Duodenal mucosa (tissue), 2 donors: Measurements from ENCODE around the gene STK10.

Experiments used
- H3K27ac ChIP-seq: one replicate; pipeline ENCODE4 v1.7.0; 2013; ENCODE audit warnings: low read depth, low read length
- H3K27me3 ChIP-seq, 2 donors: one replicate each; pipeline ENCODE4 v1.7.0; 2013; ENCODE audit warnings: low read length in 2 of 2, control low read depth in 1 of 2; ENCODE audit not compliant: insufficient read depth in 2 of 2, control insufficient read depth in 1 of 2
- H3K36me3 ChIP-seq, 2 donors: one replicate each; pipeline ENCODE4 v1.7.0; 2013; ENCODE audit warnings: low read length in 2 of 2, control low read depth in 1 of 2; ENCODE audit not compliant: insufficient read depth in 2 of 2, control insufficient read depth in 1 of 2
- H3K4me1 ChIP-seq, 2 donors: one replicate each; pipeline ENCODE4 v1.7.0; 2013; ENCODE audit warnings: low read length in 2 of 2, control low read depth in 1 of 2; ENCODE audit not compliant: insufficient read depth in 2 of 2, control insufficient read depth in 1 of 2
- H3K4me3 ChIP-seq, 2 donors: one replicate each; pipeline ENCODE4 v1.7.0; 2013; ENCODE audit warnings: low read length in 2 of 2, low read depth in 1 of 2
- H3K9ac ChIP-seq, 2 donors: one replicate each; pipeline ENCODE4 v1.7.0; 2013; ENCODE audit warnings: low read length in 2 of 2, low read depth in 1 of 2
- H3K9me3 ChIP-seq, 2 donors: one replicate each; pipeline ENCODE4 v1.7.0; 2013; ENCODE audit warnings: low read length in 2 of 2, control low read depth in 1 of 2; ENCODE audit not compliant: control insufficient read depth in 1 of 2

The STK10 gene

GRCh38 chr5:172093559-172093958, 94.5 kb downstream of the STK10 start:
- no peaks in the 10 kb centered on the region for H3K27me3 ChIP-seq
- no peak overlapping the region for H3K27ac ChIP-seq
- no peaks in the 10 kb centered on the region for H3K9me3 ChIP-seq
- no peak overlapping the region for H3K4me3 ChIP-seq
- peaks cover 13 to 36% of the 10 kb centered on the region in 2 donors for H3K36me3 ChIP-seq
- no peak overlapping the region for H3K9ac ChIP-seq
- H3K4me1 ChIP-seq, result no peaks in the 10 kb centered on the region

GRCh38 chr5:172091956-172092732, 95.9 kb downstream of the STK10 start:
- no peak overlapping the region for H3K9ac ChIP-seq
- no peaks in the 10 kb centered on the region for H3K9me3 ChIP-seq
- H3K4me1 ChIP-seq, result no peaks in the 10 kb centered on the region
- H3K4me3 ChIP-seq, result no peak overlapping the region
- H3K36me3 ChIP-seq, result peaks cover 13 to 36% of the 10 kb centered on the region in 2 donors
- H3K27ac ChIP-seq, result no peak overlapping the region
- no peaks in the 10 kb centered on the region for H3K27me3 ChIP-seq

GRCh38 chr5:172090976-172091547, 97.0 kb downstream of the STK10 start:
- Histone ChIP-seq H3K9me3 (no peaks in the 10 kb centered on the region), H3K27me3 (no peaks in the 10 kb centered on the region), H3K27ac (no peak overlapping the region), H3K4me1 (no peaks in the 10 kb centered on the region), H3K9ac (no peak overlapping the region), H3K36me3 (peaks cover 13 to 35% of the 10 kb centered on the region in 2 donors), H3K4me3 (no peak overlapping the region)

GRCh38 chr5:172089298-172090117, 98.5 kb downstream of the STK10 start:
- Histone ChIP-seq H3K4me3 (no peak overlapping the region), H3K9me3 (no peaks in the 10 kb centered on the region), H3K36me3 (peaks cover 13 to 27% of the 10 kb centered on the region in 2 donors), H3K27ac (no peak overlapping the region), H3K27me3 (no peaks in the 10 kb centered on the region), H3K4me1 (no peaks in the 10 kb centered on the region), H3K9ac (no peak overlapping the region)

- Histone ChIP-seq H3K9me3 (no peaks in the 10 kb centered on the region), H3K9ac (no peak overlapping the region), H3K36me3 (peaks cover 13 to 27% of the 10 kb centered on the region in 2 donors), H3K4me1 (no peaks in the 10 kb centered on the region), H3K4me3 (no peak overlapping the region), H3K27ac (no peak overlapping the region), H3K27me3 (no peaks in the 10 kb centered on the region)
Observed at GRCh38 chr5:172088801-172089200, 99.2 kb downstream of the STK10 start.

GRCh38 chr5:172086194-172086975, 101.6 kb downstream of the STK10 start:
- H3K27ac ChIP-seq, result no peak overlapping the region
- H3K36me3 ChIP-seq, result peaks cover 3 to 30% of the 10 kb centered on the region in 2 donors
- no peak overlapping the region for H3K9ac ChIP-seq
- no peaks in the 10 kb centered on the region for H3K27me3 ChIP-seq
- H3K4me1 ChIP-seq, result no peaks in the 10 kb centered on the region
- H3K9me3 ChIP-seq, result no peaks in the 10 kb centered on the region
- no peak overlapping the region for H3K4me3 ChIP-seq

GRCh38 chr5:172085738-172086137, 102.3 kb downstream of the STK10 start:
- H3K4me1 ChIP-seq, result no peaks in the 10 kb centered on the region
- H3K27ac ChIP-seq, result no peak overlapping the region
- H3K36me3 ChIP-seq, result peaks cover 4 to 30% of the 10 kb centered on the region in 2 donors

GRCh38 chr5:172082180-172082579, 105.8 kb downstream of the STK10 start:
- no peaks in the 10 kb centered on the region for H3K27me3 ChIP-seq
- H3K27ac ChIP-seq, result no peak overlapping the region
- H3K36me3 ChIP-seq, result peaks cover 4 to 15% of the 10 kb centered on the region in 2 donors
- no peaks in the 10 kb centered on the region for H3K9me3 ChIP-seq
- no peak overlapping the region for H3K4me3 ChIP-seq
- peaks cover 13 to 14% of the 10 kb centered on the region in 2 donors for H3K4me1 ChIP-seq
- no peak overlapping the region for H3K9ac ChIP-seq

More at GRCh38 chr5:172085738-172086137, 102.3 kb downstream of the STK10 start:
- Histone ChIP-seq H3K4me3 (no peak overlapping the region), H3K9me3 (no peaks in the 10 kb centered on the region), H3K27me3 (no peaks in the 10 kb centered on the region), H3K9ac (no peak overlapping the region)

- Histone ChIP-seq H3K27ac (no peak overlapping the region), H3K4me1 (peaks cover 13 to 14% of the 10 kb centered on the region in 2 donors), H3K4me3 (no peak overlapping the region), H3K9ac (no peak overlapping the region), H3K36me3 (peaks cover 10 to 18% of the 10 kb centered on the region in 2 donors), H3K9me3 (no peaks in the 10 kb centered on the region), H3K27me3 (no peaks in the 10 kb centered on the region)
Observed at GRCh38 chr5:172079876-172080275, 108.1 kb downstream of the STK10 start.
